ENCODE measurements around the gene RAB18.

Gene RAB18

DNA sequence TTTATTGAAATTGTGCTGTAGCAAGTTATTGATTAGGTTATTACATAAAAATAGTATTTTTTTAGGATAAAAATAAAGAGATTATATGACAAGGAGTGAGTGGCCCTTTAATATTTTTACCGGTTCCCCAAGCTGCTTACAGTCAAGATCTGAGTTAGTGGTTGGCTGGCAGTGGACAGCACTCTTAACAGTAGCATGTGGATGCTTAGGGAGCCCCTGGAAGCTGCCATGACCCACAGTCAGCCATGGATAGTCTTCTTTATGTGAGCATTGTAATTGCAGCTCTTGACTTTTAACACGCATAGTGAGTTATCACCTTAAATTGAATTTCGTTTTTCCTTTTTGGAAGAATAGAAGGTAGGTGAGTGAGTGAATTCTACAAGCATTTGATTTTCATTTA lies 22.1 kb downstream of the RAB18 start:
- TF ChIP-seq ZNF274 (IDR thresholded peaks at IDR 0.05; ENCODE audit: low read depth, low read length): no peak
- no peak overlapping the region for H3K4me3 ChIP-seq (ENCODE audit: low read length)

DNA sequence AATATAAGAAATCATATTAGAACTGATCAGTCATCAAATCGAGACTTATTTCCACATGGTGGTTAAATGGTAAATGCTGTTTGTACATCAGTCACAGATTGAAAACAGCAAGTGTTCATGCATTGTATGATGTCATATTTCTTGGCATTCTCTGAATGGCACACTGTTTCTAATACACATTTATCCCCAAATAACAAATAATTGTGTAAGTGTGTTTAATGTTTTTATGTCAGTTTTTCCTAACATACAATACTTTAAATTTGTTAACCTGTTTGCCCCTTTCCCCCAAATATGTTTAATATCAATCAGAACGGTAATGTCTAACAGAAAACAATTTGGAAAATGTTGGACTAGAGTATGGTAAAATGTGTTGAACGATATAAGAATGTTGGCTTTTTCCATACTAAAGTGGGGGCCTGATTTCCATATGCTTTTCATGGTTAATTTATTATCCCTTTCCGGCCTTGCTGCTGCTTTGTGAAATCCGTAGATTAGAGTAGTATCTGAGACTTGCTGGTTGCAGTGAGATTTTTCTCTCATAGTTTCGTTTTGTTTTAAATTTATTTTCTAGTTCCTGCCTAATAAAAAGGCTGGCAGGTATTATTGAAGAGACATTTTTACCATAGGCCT lies 23.7 kb downstream of the RAB18 start:
- TF ChIP-seq ZNF274 (IDR thresholded peaks at IDR 0.05; ENCODE audit: low read depth, low read length): no peak
- no peak overlapping the region for H3K4me3 ChIP-seq (ENCODE audit: low read length)

DNA sequence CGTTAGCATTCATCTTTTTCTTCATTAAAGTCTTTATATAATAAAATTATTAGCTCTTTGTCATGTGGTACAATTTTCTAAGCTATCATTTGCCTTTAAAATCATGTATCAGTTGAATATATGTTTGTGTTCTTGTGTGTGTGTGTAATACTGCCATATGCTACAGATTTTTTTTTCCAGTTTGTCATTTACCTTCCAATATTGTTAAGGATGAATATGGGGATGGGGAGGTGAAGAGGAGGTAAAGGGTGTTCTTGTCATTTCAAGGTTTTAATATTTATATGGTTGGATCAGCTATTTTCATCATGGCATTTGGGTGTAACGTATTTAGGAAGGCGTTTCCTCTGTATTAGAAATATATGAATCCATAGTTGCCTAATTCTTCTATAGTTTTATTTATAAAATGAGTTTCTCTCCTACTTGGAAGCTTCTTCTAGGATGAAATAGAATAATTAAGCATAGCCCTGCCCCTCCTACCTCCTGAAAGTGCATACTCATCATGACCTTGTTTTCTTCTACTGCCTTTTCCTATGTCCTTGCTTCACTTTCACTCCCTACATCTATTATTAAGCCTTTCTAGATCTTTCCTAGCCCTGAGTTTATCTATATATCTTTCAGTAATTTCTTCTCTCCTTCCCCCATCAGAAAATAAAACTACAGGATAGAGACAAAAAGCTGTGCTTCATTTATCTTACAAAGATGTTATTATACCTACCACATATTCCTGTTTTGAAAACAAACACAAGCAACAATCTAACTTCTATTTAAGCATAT lies 25.1 kb downstream of the RAB18 start:
- no peak for TF ChIP-seq ZNF274 (IDR thresholded peaks at IDR 0.05; ENCODE audit: low read depth, low read length)

GRCh38 chr10:27530477-27530876 lies 26.4 kb downstream of the RAB18 start:
- no peak for TF ChIP-seq ZNF274 (IDR thresholded peaks at IDR 0.05; ENCODE audit: low read depth, low read length)
- no peak overlapping the region for H3K4me3 ChIP-seq (ENCODE audit: low read length)

More for the DNA sequence above, 25.1 kb downstream of the RAB18 start:
- no peak overlapping the region for H3K4me3 ChIP-seq (ENCODE audit: low read length)

DNA sequence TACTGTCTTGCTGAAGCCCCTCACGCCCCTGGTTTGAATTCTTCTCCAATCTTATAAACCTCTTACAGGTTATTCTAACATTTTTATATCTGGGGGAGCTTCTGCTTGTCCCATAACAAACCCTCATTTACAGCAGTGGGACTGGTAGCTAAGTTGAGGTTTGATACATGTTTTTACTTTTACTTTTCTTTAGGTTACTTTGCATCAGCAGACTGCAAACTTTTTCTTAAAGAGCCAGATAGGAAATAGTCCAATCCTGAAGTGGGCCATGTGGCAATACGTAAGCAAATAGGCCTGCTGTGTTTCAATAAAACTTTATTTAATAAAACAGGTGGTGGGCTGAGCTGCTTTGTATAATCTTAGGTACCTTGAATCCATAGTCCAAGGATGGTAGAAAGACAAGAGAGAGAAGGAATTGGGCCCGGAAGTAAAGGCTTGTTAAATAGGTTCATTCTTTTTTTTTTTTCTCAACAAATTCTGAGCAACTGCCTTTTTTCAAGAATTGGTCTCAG lies 27.3 kb downstream of the RAB18 start:
- no peak for TF ChIP-seq ZNF274 (IDR thresholded peaks at IDR 0.05; ENCODE audit: low read depth, low read length)
- no peak overlapping the region for H3K4me3 ChIP-seq (ENCODE audit: low read length)

DNA sequence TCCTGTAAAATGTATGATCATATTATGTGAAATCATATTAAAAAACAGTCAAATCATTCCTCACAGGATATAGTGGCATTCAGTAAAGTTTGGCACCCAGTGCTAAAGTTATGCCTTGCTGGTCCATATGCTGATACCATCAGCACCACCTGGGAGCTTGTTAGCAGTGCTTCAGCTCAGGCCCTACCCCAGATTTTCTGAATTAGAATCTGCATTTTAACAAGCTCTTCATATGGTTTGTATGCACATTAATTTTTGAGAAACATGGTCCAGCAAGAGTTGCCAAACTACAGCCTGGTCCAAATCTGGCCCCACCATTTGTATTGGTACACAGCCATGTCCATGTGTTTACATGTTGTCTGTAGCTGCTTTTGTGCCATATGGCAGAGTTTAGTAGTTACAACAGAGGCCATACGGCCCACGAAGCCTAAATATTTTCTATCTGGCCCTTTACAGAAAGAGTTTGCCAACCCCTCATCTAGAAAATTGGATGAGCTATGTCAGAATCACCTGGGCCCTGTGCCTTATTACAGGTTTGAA lies 30.1 kb downstream of the RAB18 start:
- TF ChIP-seq ZNF274 (IDR thresholded peaks at IDR 0.05; ENCODE audit: low read depth, low read length): no peak
- H3K4me3 ChIP-seq (ENCODE audit: low read length): no peak overlapping the region

GRCh38 chr10:27535317-27535716 lies 31.2 kb downstream of the RAB18 start:
- no peak for TF ChIP-seq ZNF274 (IDR thresholded peaks at IDR 0.05; ENCODE audit: low read depth, low read length)

DNA sequence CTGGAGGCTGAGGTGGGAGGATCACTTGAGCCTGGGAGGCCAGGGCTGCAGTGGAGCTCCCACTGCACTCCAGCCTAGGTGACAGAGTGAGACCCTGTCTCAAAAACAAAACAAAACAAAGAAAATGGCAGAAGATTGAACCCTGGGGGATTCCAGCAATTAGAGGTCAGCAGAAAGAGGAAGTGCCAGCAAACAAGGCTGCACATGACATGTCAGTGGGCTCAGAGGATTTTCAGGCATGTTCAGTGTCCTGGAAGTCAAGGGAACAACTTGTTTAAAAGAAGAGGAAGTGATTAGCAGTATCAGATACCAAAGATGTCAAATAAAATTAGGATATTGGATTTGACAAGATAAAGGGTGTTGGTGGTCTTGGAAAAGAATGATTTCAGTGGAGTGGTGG lies 32.3 kb downstream of the RAB18 start:
- no peak overlapping the region for H3K4me3 ChIP-seq (ENCODE audit: low read length)
- no peak for TF ChIP-seq ZNF274 (IDR thresholded peaks at IDR 0.05; ENCODE audit: low read depth, low read length)

More at GRCh38 chr10:27535317-27535716, 31.2 kb downstream of the RAB18 start:
- H3K4me3 ChIP-seq (ENCODE audit: low read length): no peak overlapping the region

DNA sequence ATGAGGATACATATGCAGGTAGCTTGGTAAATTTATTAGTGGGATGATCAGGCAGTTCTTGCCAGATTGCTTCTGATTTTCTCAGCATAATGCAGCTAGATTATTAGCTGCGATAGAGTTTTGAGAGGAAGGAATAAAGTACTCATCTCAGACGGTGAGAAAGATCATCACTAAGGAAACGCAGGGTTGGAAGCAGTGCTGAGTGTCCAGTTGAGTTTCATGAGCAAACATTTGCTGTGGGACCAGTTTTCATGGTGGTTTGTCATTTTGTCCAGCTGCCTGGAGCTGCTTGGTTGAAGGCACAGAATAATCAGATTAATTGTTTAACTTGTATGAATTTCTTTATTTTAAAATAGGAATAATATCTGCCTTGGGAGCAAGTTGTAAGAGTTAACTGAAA lies 33.1 kb downstream of the RAB18 start:
- no peak for TF ChIP-seq ZNF274 (IDR thresholded peaks at IDR 0.05; ENCODE audit: low read depth, low read length)
- H3K4me3 ChIP-seq (ENCODE audit: low read length): no peak overlapping the region

DNA sequence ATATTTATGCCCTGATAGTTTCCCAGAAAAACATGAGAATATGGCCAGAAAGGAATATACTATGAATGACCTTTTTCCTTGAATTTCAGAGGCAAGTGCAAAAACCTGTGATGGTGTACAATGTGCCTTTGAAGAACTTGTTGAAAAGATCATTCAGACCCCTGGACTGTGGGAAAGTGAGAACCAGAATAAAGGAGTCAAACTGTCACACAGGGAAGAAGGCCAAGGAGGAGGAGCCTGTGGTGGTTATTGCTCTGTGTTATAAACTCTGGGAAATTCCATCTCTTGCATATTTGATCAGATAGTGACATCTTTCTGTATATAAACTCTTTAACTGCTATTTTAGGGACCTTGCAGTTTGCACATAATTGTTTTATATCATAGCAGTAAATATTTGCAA lies 33.7 kb downstream of the RAB18 start:
- no peak for TF ChIP-seq ZNF274 (IDR thresholded peaks at IDR 0.05; ENCODE audit: low read depth, low read length)
- no peak overlapping the region for H3K4me3 ChIP-seq (ENCODE audit: low read length)

DNA sequence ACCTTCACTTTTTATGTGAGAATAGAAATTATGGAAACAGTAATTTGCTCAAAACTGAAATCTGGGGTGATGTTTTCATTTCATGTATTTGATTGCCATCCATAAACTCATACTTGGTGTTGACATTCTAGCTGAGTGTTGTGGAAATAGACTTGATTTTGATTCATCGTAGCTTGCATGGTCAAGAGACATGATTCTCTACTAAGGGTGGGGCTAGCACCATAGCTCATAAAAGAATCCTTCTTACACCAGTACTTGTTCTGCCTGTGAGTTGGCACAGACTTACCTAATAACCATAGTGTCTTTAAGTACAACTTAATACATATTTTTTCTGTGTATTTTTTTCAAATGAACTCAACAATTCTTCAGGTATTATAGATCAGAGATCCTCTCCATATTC lies 36.6 kb downstream of the RAB18 start:
- TF ChIP-seq ZNF274 (IDR thresholded peaks at IDR 0.05; ENCODE audit: low read depth, low read length): no peak
- no peak overlapping the region for H3K4me3 ChIP-seq (ENCODE audit: low read length)

DNA sequence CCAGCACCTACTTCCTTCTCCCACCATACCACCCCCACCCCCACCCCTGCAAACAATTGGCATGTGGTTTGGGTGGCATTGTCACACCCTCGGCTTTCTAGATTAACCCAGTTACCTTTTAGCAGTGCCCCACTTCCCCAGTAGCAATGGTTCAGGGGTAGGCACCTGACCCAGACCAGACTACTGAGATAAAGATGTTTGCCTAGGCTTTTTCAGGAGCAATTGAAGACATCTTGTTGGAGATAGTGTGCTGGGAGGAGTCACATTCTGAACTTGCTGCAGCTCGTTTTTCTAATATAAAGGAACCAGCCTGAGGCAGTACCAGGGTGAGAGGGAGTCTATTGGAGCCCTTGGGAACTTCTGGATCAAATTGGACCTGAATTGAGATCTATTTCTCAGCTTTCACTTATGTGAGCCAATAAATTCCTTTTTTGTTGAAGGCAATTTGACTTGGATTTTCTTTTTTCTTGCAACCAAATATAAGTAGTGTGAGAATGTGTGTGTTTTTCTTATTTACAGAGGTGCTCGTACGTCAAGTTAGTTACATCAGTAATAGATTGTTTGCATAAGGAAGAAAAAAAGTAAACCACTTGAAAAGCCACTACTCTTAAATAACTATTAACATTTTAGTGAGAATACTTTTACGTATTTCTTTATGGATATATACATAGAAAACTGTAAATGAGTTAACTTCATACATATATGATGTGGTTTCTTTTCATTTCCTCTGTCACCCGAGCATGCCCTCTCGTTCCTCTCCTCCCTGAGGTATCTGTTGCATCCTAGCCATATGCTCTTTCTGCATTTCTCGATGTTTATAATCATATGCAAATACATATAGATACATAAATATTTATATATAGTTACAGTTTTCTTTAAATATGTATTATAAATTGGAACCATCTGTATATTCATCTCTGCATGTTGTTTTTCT lies 38.0 kb downstream of the RAB18 start:
- H3K4me3 ChIP-seq (ENCODE audit: low read length): no peak overlapping the region

GRCh38 chr10:27542812-27543211 lies 38.7 kb downstream of the RAB18 start:
- TF ChIP-seq ZNF274 (IDR thresholded peaks at IDR 0.05; ENCODE audit: low read depth, low read length): no peak
- no peak overlapping the region for H3K4me3 ChIP-seq (ENCODE audit: low read length)

More for the DNA sequence above, 38.0 kb downstream of the RAB18 start:
- TF ChIP-seq ZNF274 (IDR thresholded peaks at IDR 0.05; ENCODE audit: low read depth, low read length): no peak

DNA sequence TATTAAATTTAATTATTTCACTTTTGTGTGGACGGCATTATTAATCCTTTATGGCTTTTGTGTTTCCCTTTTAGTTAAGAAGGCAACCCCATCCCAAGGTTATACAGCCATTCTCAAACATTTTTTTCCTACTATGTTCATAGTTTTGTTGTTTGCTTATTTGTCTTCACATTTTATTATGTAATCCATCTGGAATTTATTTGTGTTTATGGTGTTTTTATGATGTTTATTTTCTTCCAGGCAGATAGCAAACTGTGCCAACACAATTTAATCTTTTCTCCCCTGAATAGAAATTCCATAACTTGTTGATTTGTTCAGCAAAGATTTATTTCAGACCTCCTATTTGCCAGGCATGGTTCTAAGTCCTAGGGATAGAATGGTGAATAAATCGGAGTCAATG lies 42.9 kb downstream of the RAB18 start:
- no peak for TF ChIP-seq ZNF274 (IDR thresholded peaks at IDR 0.05; ENCODE audit: low read depth, low read length)
- no peak overlapping the region for H3K4me3 ChIP-seq (ENCODE audit: low read length)

Data from GM08714 (cell line).